Placental pericyte (primary cell): Measurements from ENCODE around the gene KLF14. TPM values are rescaled to one million over a fixed set of nuclear protein-coding genes. Genes with fewer than 3 reads are reported as not detected.

Source experiments
- total RNA-seq: library from RNA; depleted of rRNA; stranded (reverse); fragments of >200 nt; gene quantifications from 2 replicates; pipeline ENCODE4 v1.2.3, GENCODE V29; 2012

Gene KLF14
- total RNA-seq: 0.14 and 0.22 TPM in 2 replicates

DNA sequence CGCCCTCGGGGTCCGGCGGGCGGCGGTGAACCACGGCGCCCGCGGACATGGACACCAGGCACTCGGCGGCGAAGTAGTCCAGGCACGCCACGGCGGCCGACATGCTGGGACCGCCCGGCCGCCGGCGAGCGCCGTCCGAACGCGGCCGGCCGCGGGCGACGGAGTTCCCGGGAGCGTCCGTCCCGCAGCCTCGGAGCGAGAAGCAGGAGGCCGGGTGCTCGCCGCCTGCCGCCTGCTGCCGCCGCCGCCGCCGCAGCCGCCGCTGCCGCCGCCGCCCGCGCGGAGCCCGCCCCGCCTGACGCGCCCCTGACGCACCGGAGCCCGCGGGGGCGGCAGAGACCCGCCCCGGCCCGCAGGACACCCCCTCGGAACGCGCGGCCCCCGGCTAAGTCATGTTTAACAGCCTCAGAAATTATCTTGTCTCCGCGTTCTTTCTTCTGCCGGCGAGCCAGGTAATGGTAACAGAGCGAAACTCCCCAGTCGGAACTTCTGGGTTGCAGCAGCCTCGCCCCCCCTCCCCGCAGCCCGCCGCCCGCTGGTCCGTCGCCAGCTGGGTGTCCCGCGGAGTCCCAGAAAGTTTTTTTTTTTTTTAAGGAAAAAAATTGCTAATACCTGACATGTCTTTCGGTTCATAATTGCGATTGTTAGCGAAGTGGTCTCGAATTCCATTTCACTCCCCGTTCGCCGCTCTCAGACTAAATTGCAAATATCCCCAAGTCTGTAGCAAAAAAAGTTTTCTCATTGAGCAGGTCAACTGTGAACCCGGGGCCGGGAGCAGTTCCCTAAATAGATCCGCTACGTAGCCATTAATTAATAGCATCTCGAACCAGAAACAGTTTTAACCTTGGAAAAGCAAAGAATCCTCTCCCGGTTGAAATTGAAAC is at the start of gene KLF14:
Gene KLF14 (minus strand): TSS at position 277 of the 884 bp plus-strand sequence. CDS start 174 bp downstream, at position 103.

Other genes with a start within 250 kb of the KLF14 start
- gene MEST, start 242.1 kb downstream of the KLF14 start, total RNA-seq: 97.6 and 860 TPM in 2 replicates
- gene COPG2, start 65.5 kb downstream of the KLF14 start, total RNA-seq: 38.7 and 40.7 TPM in 2 replicates
- not detected in 2 replicates for gene TSGA13, start 47.7 kb downstream of the KLF14 start, total RNA-seq